HCT116 (cell line): ENCODE results near the gene PPP6R3. TPM values are rescaled to one million over a fixed set of nuclear protein-coding genes. Genes with fewer than 3 reads are reported as not detected.

Source experiments
- ATAC-seq: fragments of 200-7000 bp; cut with Tn5 transposase; 2 replicates; pipeline ENCODE4 v1.9.1; 2020; ENCODE audit warnings: mild to moderate bottlenecking, moderate library complexity
- BruUV-seq: library from RNA; stranded (reverse); fragments of 400-500 nt; replicated peaks from 2 replicates; lab custom pipeline; 2021; lab: Mats Ljungman, UMichigan
- CTCF ChIA-PET: fragments of 300-600 bp; sonication (Branson Sonifier 250); formaldehyde crosslinking; loops from one replicate; lab custom pipeline; 2021; ENCODE audit warnings: antibody characterized with exemption; lab: Charles Lee
- POLR2A ChIA-PET: fragments of 300-600, 350-600 bp; sonication (Branson Sonifier 250); formaldehyde crosslinking; loops from one replicate; lab custom pipeline; 2021; ENCODE audit warnings: antibody characterized with exemption; lab: Charles Lee
- RAD21 ChIA-PET, 2 experiments: fragments of 300-600 bp; sonication (Branson Sonifier 250); formaldehyde crosslinking; loops; one replicate each; lab custom pipeline; 2023; ENCODE audit warnings: low total read pairs in 2 of 2; ENCODE audit not compliant: uncharacterized antibody in 2 of 2, unreplicated experiment in 2 of 2, low non-redundant PET in 1 of 2; lab: Charles Lee
- DNase-seq: peaks from one replicate; pipeline ENCODE4 v3.0.0-alpha.2; 2010; ENCODE audit warnings: low read depth, low spot score
- H2AFZ ChIP-seq: fragments of 200-600 bp; shearing (Covaris generic), sonication (generic); 2 replicates; pipeline ENCODE4 v1.6.1; 2017; ENCODE audit warnings: low read depth, mixed run types, mixed read lengths, antibody characterized with exemption, low read length; ENCODE audit not compliant: poor library complexity, severe bottlenecking
- H3K27ac ChIP-seq: 2 replicates; pipeline ENCODE4 v1.5.1; 2012; ENCODE audit warnings: low read depth, low read length
- H3K27me3 ChIP-seq: fragments of 200-600 bp; sonication (generic); 2 replicates; pipeline ENCODE4 v1.6.1; 2016; ENCODE audit warnings: mixed run types, low read length, mixed read lengths; ENCODE audit not compliant: insufficient read depth
- H3K36me3 ChIP-seq, 2 experiments: fragments of 200-500 bp in 1 of 2; fragments of 200-600 bp in 1 of 2; sonication (Bioruptor generic) in 1 of 2; sonication (generic) in 1 of 2; 2 replicates each; pipeline versions ENCODE4 v1.5.1 to v1.6.1; 2014 to 2016; ENCODE audit warnings: low read length in 2 of 2, inconsistent platforms in 1 of 2, mixed read lengths in 1 of 2, mixed run types in 1 of 2; ENCODE audit not compliant: insufficient read depth in 2 of 2, control insufficient read depth in 1 of 2
- H3K4me1 ChIP-seq, 2 experiments: fragments of 200-600 bp in 1 of 2; sonication (generic) in 1 of 2; 2 replicates each; pipeline versions ENCODE4 v1.5.1 to v1.6.1; 2012 to 2017; ENCODE audit warnings: low read length in 2 of 2, inconsistent platforms in 1 of 2, mild to moderate bottlenecking in 1 of 2, mixed read lengths in 1 of 2, mixed run types in 1 of 2, moderate library complexity in 1 of 2; ENCODE audit not compliant: insufficient read depth in 2 of 2, control insufficient read depth in 1 of 2
- H3K4me2 ChIP-seq: fragments of 200-600 bp; sonication (generic); 2 replicates; pipeline ENCODE4 v1.6.1; 2017; ENCODE audit warnings: mixed run types, low read length, mixed read lengths
- H3K4me3 ChIP-seq, 2 experiments: fragments of 200-600 bp in 1 of 2; sonication (generic) in 1 of 2; replicated peaks in 1 of 2; 2 replicates each; pipeline ENCODE4 v1.5.1; 2011 to 2016; ENCODE audit warnings: low read length in 2 of 2, control low read depth in 1 of 2, low read depth in 1 of 2, mild to moderate bottlenecking in 1 of 2, mixed read lengths in 1 of 2, mixed run types in 1 of 2
- H3K79me2 ChIP-seq: fragments of 200-600 bp; sonication (generic); 2 replicates; pipeline ENCODE4 v1.6.1; 2017; ENCODE audit warnings: mild to moderate bottlenecking, mixed run types, low read length, moderate library complexity, mixed read lengths; ENCODE audit not compliant: insufficient read depth
- H3K9ac ChIP-seq: fragments of 200-600 bp; sonication (generic); 2 replicates; pipeline ENCODE4 v1.6.1; 2016; ENCODE audit warnings: low read length, mixed read lengths
- H3K9me2 ChIP-seq: fragments of 200-600 bp; sonication (generic), shearing (Covaris generic); 2 replicates; pipeline ENCODE4 v1.6.1; 2017; ENCODE audit warnings: mixed run types, mild to moderate bottlenecking, moderate library complexity; ENCODE audit not compliant: insufficient read depth
- H3K9me3 ChIP-seq, 2 experiments: fragments of 200-500 bp in 1 of 2; fragments of 200-600 bp in 1 of 2; sonication (Bioruptor generic) in 1 of 2; sonication (generic) in 1 of 2; 2 replicates each; pipeline ENCODE4 v1.6.1; 2014 to 2017; ENCODE audit warnings: low read length in 2 of 2, mixed read lengths in 2 of 2, inconsistent platforms in 1 of 2, low read depth in 1 of 2, mild to moderate bottlenecking in 1 of 2, mixed run types in 1 of 2, moderate library complexity in 1 of 2; ENCODE audit not compliant: control insufficient read depth in 1 of 2, insufficient read depth in 1 of 2
- H4K20me1 ChIP-seq: fragments of 200-600 bp; sonication (generic), shearing (Covaris generic); 2 replicates; pipeline ENCODE4 v1.6.1; 2017; ENCODE audit warnings: mixed run types, mild to moderate bottlenecking, moderate library complexity; ENCODE audit not compliant: insufficient read depth
- CBX3 ChIP-seq: IDR thresholded peaks from 2 replicates; pipeline ENCODE4 v1.6.1; 2012; ENCODE audit warnings: low read depth
- CEBPB ChIP-seq: IDR thresholded peaks from 2 replicates; pipeline ENCODE4 v1.6.1; 2012; ENCODE audit warnings: low read depth
- EZH2 ChIP-seq: fragments of 200-600 bp; sonication (generic); IDR thresholded peaks from 2 replicates; pipeline ENCODE4 v1.6.1; 2017; ENCODE audit warnings: antibody characterized with exemption, mixed run types
- EZH2phosphoT487 ChIP-seq: fragments of 200-600 bp; IDR thresholded peaks from 2 replicates; pipeline ENCODE4 v1.6.1; 2018; ENCODE audit warnings: antibody characterized with exemption, borderline replicate concordance
- FOSL1 ChIP-seq: IDR thresholded peaks from 2 replicates; pipeline ENCODE4 v1.6.1; 2012; ENCODE audit warnings: low read depth
- POLR2AphosphoS5 ChIP-seq: IDR thresholded peaks from 2 replicates; pipeline ENCODE4 v1.6.1; 2011; ENCODE audit warnings: mild to moderate bottlenecking, low read depth, low read length, moderate library complexity
- SIN3A ChIP-seq: IDR thresholded peaks from 2 replicates; pipeline ENCODE4 v1.6.1; 2012; ENCODE audit warnings: low read depth
- SRF ChIP-seq: IDR thresholded peaks from 2 replicates; pipeline ENCODE4 v1.6.1; 2012; ENCODE audit warnings: low read depth
- TCF7L2 ChIP-seq: IDR thresholded peaks from 2 replicates; pipeline ENCODE4 v1.7.0; 2011; ENCODE audit warnings: borderline replicate concordance, inconsistent platforms; ENCODE audit not compliant: insufficient read depth, insufficient read length; ENCODE audit errors: extremely low read depth
- YY1 ChIP-seq: IDR thresholded peaks from 2 replicates; pipeline ENCODE4 v1.6.1; 2011; ENCODE audit warnings: low read length, low read depth, moderate library complexity, mild to moderate bottlenecking; ENCODE audit not compliant: insufficient replicate concordance; ENCODE audit errors: extremely low read depth
- ZFX ChIP-seq: fragments of 450-650 bp; IDR thresholded peaks from 2 replicates; pipeline ENCODE4 v1.6.1; 2017
- intact Hi-C: fragments of 100-400 bp; cut with micrococcal nuclease; formaldehyde crosslinking; loops from 2 replicates; pipeline ENCODE4 v1.10.0; 2022
- total RNA-seq: library from RNA; stranded (reverse); gene quantifications from one replicate; pipeline ENCODE4 v1.2.1, GENCODE V29; 2021; ENCODE audit not compliant: unreplicated experiment

Gene PPP6R3
- total RNA-seq, 1 experiment from 2014 or later = 113 TPM

DNA sequence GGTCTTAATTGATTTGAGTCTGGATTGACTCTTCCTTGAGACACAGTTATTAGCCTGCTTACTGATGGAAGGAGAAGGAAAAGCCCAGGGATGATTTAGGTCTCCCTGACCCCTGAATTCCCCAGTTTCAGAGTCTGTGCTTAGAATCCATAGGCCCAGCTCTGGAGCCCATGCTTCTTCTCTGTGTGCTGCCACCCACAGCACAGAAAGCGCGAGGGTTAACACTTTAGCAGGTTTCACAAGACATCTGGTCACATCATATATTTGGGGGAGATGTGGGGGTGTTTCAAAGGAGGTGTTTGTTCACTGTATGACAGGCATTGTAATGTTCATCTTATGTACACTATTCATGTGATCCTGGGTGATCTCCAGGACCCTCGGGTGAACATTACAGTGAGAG lies 107.0 kb downstream of the PPP6R3 start:
- no peak for ATAC-seq
- Histone ChIP-seq H3K4me1 (no peaks in the 10 kb centered on the region), H3K9me2 (no peaks in the 10 kb centered on the region), H3K36me3 (peaks cover 34 to 38% of the 10 kb centered on the region in 2 experiments), H2AFZ (no peak overlapping the region), H4K20me1 (peaks cover 5% of the 10 kb centered on the region; the same call in 1 of the 2 replicates), H3K79me2 (peaks cover 57% of the 10 kb centered on the region; the same call in 1 of the 2 replicates), H3K27me3 (no peaks in the 10 kb centered on the region), H3K4me2 (no peak overlapping the region), H3K4me3 (no peak overlapping the region), H3K27ac (no peak overlapping the region), H3K9me3 (no peaks in the 10 kb centered on the region), H3K9ac (no peak overlapping the region)
- no TSS peak for BruUV-seq
- RAD21 ChIA-PET = no interaction called here
- CTCF ChIA-PET = no interaction called here
- no peak for TF ChIP-seq EZH2
- TF ChIP-seq ZFX = no peak
- no peak for TF ChIP-seq SRF
- no peak for TF ChIP-seq CBX3
- TF ChIP-seq SIN3A = no peak
- POLR2A ChIA-PET = no interaction called here
- DNase-seq = no peak
- intact Hi-C loops = no loop called here

DNA sequence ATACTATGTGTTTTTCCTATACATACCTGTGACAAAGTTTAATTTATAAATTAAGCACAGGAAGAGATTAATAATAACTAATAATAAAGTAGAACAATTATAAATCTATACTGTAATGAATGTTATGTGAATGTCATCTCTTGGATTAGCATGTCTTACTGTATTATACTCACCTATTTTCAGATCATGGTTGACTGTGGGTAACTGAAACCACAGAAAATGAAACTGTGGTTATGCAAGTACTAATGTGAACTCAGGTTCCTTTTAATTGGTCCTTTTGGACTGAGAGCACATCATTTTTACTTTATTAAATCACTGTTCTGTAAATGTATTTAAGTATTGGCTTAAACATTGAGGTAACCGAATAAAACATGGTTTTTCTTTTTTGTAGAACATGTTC lies 108.8 kb downstream of the PPP6R3 start:
- no peak for DNase-seq
- peaks cover 29 to 32% of the 10 kb centered on the region in 2 experiments; a peak in 3 of 4 replicates for H3K36me3 ChIP-seq
- CTCF ChIA-PET = no interaction called here

More for the DNA sequence above, 108.8 kb downstream of the PPP6R3 start:
- H4K20me1 ChIP-seq = peaks cover 5% of the 10 kb centered on the region; the same call in 1 of the 2 replicates
- H3K27ac ChIP-seq = no peak overlapping the region
- no peak for TF ChIP-seq POLR2AphosphoS5
- TF ChIP-seq FOSL1 = no peak
- no peak for TF ChIP-seq EZH2phosphoT487
- no peak for TF ChIP-seq YY1
- no peak for TF ChIP-seq CEBPB
- no peak for TF ChIP-seq CBX3
- TF ChIP-seq TCF7L2 = no peak
- no peak for TF ChIP-seq ZFX
- POLR2A ChIA-PET = no interaction called here
- no peaks in the 10 kb centered on the region for H3K27me3 ChIP-seq
- no peak overlapping the region for H3K4me3 ChIP-seq
- BruUV-seq = no TSS peak
- H2AFZ ChIP-seq = no peak overlapping the region
- no peaks in the 10 kb centered on the region for H3K9me3 ChIP-seq
- no peak for ATAC-seq
- H3K4me2 ChIP-seq = no peak overlapping the region
- intact Hi-C loops = no loop called here
- no peak overlapping the region for H3K9ac ChIP-seq
- H3K79me2 ChIP-seq = peaks cover 66% of the 10 kb centered on the region
- no peaks in the 10 kb centered on the region for H3K9me2 ChIP-seq
- RAD21 ChIA-PET = no interaction called here
- H3K4me1 ChIP-seq = no peaks in the 10 kb centered on the region
